Pancreas (tissue), 10 donors: ENCODE data around the gene HS3ST4. TPM values are rescaled to one million over a fixed set of nuclear protein-coding genes. Genes with fewer than 3 reads are reported as not detected.

Experiments
- ATAC-seq, 4 donors: fragments of 200-7000 bp; cut with Tn5 transposase; one replicate each; pipeline versions ENCODE4 v1.8.0 to v1.9.1; 2020; ENCODE audit warnings: mild to moderate bottlenecking in 4 of 4, moderate library complexity in 4 of 4
- DNase-seq, 6 donors: peaks; one replicate each; pipeline ENCODE4 v3.0.0-alpha.2; 2020
- FAIRE-seq: peaks from 2 replicates; lab custom pipeline; 2012; peaks lifted over from hg19 to GRCh38; lab: Jason Lieb, UNC
- H3K27ac ChIP-seq, 4 donors: fragments of 200-600 bp; sonication (generic); 1 replicate in 3 of 4; 2 replicates in 1 of 4; pipeline versions ENCODE4 v1.5.0 to v1.8.0; 2020
- H3K27me3 ChIP-seq, 4 donors: fragments of 200-600 bp; one replicate each; pipeline ENCODE4 v1.8.0; 2021
- H3K36me3 ChIP-seq, 3 donors: fragments of 200-600 bp; sonication (generic) in 1 of 3; one replicate each; pipeline versions ENCODE4 v1.5.0 to v1.8.0; 2020 to 2021
- H3K4me1 ChIP-seq, 3 donors: fragments of 200-600 bp; one replicate each; pipeline ENCODE4 v1.8.0; 2021
- H3K4me3 ChIP-seq, 4 donors: fragments of 200-600 bp; sonication (generic) in 2 of 4; one replicate each; pipeline versions ENCODE4 v1.5.0 to v1.8.0; 2020 to 2021
- H3K9me3 ChIP-seq, 4 donors: fragments of 200-600 bp; one replicate each; pipeline ENCODE4 v1.8.0; 2021
- CTCF ChIP-seq, 4 donors: fragments of 200-600 bp; sonication (generic) in 3 of 4; IDR thresholded peaks; one replicate each; pipeline versions ENCODE4 v1.5.0 to v1.8.0; 2021; ENCODE audit warnings: antibody characterized with exemption in 4 of 4
- WGBS, 2 donors: extraction: QIAGEN DNeasy Blood & Tissue Kit; methylation state at CpG; one replicate each; pipeline ENCODE4 v1.1.7; 2013; 5-methylcytosine and 5-hydroxymethylcytosine counted together
- intact Hi-C, 3 donors: fragments of 100-400 bp; cut with DNase I; formaldehyde crosslinking; loops; one replicate each; pipeline versions ENCODE4 v1.11.1 to v1.14.2; 2022
- polyA plus RNA-seq, 2 donors: library from polyadenylated mRNA; stranded (reverse); fragments of 200-250 nt; gene quantifications; one replicate each; pipeline ENCODE4 v1.2.3, GENCODE V29; 2013
- total RNA-seq, 6 donors: library from RNA; stranded (reverse); fragmentation: NEBNext Ultra II Directional in 4 of 6; extraction: Animal tissue kit (Norgen Biotek cat#: 25700) in 4 of 6; gene quantifications; one replicate each; pipeline versions ENCODE4 v1.2.1 to v1.2.4, GENCODE V29; 2021 to 2023
- donor health status: healthy with polysubstance abuse.
- donor health status: DM: no; HTN: no; CAD: no; lungs with moderate emphysema.
- donor health status: DM: no; HTN: no; CAD: no.
- donor health status: control.
- donor health status: control.
- donor health status: Bipolar disorder and iron deficiency.
- donor health status: DM: yes; HTN: yes; CAD: no.
- donor health status: DM: no; HTN: no; CAD: no.
- donor health status: DM: no; HTN: no; CAD: no.
- donor health status: DM: yes; HTN: yes; CAD: no.

The HS3ST4 gene
- total and polyA plus RNA-seq, 8 donors: 0.05 to 0.19 TPM; not detected in 6

GRCh38 chr16:26118575-26118974, 426.8 kb downstream of the HS3ST4 start:
- Histone ChIP-seq H3K4me1 (no peaks in the 10 kb centered on the region), H3K27me3 (no peaks in the 10 kb centered on the region), H3K9me3 (no peaks in the 10 kb centered on the region), H3K36me3 (no peaks in the 10 kb centered on the region), H3K4me3 (no peak overlapping the region), H3K27ac (no peak overlapping the region)
- 11 to 18% methylated on average over 3 of the region's 3 CpGs for WGBS, 2 donors
- FAIRE-seq: no peak
- TF ChIP-seq CTCF (IDR thresholded peaks at IDR 0.05): no peak
- ATAC-seq: no peak
- no peak for DNase-seq
- intact Hi-C loops: no loop called here

- H3K4me3 ChIP-seq: no peak overlapping the region
- no peaks in the 10 kb centered on the region for H3K36me3 ChIP-seq
- FAIRE-seq (no peak), ATAC-seq (no peak), DNase-seq (no peak)
- 26 to 63% methylated on average over 3 of the region's 3 CpGs for WGBS, 2 donors
- no peaks in the 10 kb centered on the region for H3K9me3 ChIP-seq
- H3K27ac ChIP-seq: no peak overlapping the region
- TF ChIP-seq CTCF (IDR thresholded peaks at IDR 0.05): no peak
- intact Hi-C loops: no loop called here
- H3K4me1 ChIP-seq: no peaks in the 10 kb centered on the region
- H3K27me3 ChIP-seq: no peaks in the 10 kb centered on the region
Measured at GRCh38 chr16:26120729-26121128, 429.0 kb downstream of the HS3ST4 start.

GRCh38 chr16:26128296-26128695, 436.5 kb downstream of the HS3ST4 start:
- Histone ChIP-seq H3K4me3 (no peak overlapping the region), H3K9me3 (no peaks in the 10 kb centered on the region), H3K36me3 (no peaks in the 10 kb centered on the region), H3K4me1 (no peaks in the 10 kb centered on the region), H3K27ac (no peak overlapping the region), H3K27me3 (peaks cover 0 to 4% (median 0%) of the 10 kb centered on the region in 4 donors)
- no peak for FAIRE-seq
- 40 to 50% methylated on average over 1 of the region's 1 CpG for WGBS, 2 donors
- intact Hi-C loops: no loop called here
- TF ChIP-seq CTCF (IDR thresholded peaks at IDR 0.05): no peak
- no peak for DNase-seq
- ATAC-seq: no peak

GRCh38 chr16:26129997-26130396, 438.2 kb downstream of the HS3ST4 start:
- no peak for TF ChIP-seq CTCF (IDR thresholded peaks at IDR 0.05)
- WGBS, 2 donors: 57 to 72% methylated on average over 9 of the region's 9 CpGs
- H3K27me3 ChIP-seq: peaks cover 0 to 4% (median 0%) of the 10 kb centered on the region in 4 donors

GRCh38 chr16:26133416-26134093, 441.8 kb downstream of the HS3ST4 start:
- Histone ChIP-seq H3K36me3 (no peaks in the 10 kb centered on the region), H3K27ac (no peak overlapping the region), H3K9me3 (no peaks in the 10 kb centered on the region), H3K4me3 (no peak overlapping the region), H3K27me3 (peaks cover 0 to 4% (median 0%) of the 10 kb centered on the region in 4 donors), H3K4me1 (no peaks in the 10 kb centered on the region)
- FAIRE-seq (no peak), ATAC-seq (no peak), DNase-seq (no peak)
- TF ChIP-seq CTCF (IDR thresholded peaks at IDR 0.05): no peak
- intact Hi-C loops: no loop called here
- 5% methylated on average over 5 of the region's 5 CpGs for WGBS, 2 donors

More at GRCh38 chr16:26129997-26130396, 438.2 kb downstream of the HS3ST4 start:
- intact Hi-C loops: no loop called here
- DNase-seq (no peak), FAIRE-seq (no peak), ATAC-seq (no peak)
- Histone ChIP-seq H3K9me3 (no peaks in the 10 kb centered on the region), H3K27ac (no peak overlapping the region), H3K4me1 (no peaks in the 10 kb centered on the region), H3K36me3 (no peaks in the 10 kb centered on the region), H3K4me3 (no peak overlapping the region)
